DOHH2 (cell line): ENCODE measurements around the gene ADM5.

ENCODE experiments used
- H3F3A ChIP-seq: fragments of 200-600 bp; sonication (generic), shearing (Covaris generic); 2 replicates; pipeline ENCODE4 v1.6.0; 2016; ENCODE audit warnings: antibody characterized with exemption, mild to moderate bottlenecking; ENCODE audit not compliant: control insufficient read depth, insufficient read depth
- H3K27ac ChIP-seq: fragments of 200-600 bp; sonication (generic); 2 replicates; pipeline ENCODE4 v1.5.1; 2014; ENCODE audit warnings: low read depth, mild to moderate bottlenecking, low read length, moderate library complexity
- H3K27me3 ChIP-seq: fragments of 200-600 bp; sonication (generic); 2 replicates; pipeline ENCODE4 v1.6.1; 2014; ENCODE audit warnings: mild to moderate bottlenecking, low read length, mixed read lengths; ENCODE audit not compliant: control insufficient read depth
- H3K36me3 ChIP-seq: fragments of 200-600 bp; sonication (generic); 2 replicates; pipeline ENCODE4 v1.6.1; 2014; ENCODE audit warnings: mild to moderate bottlenecking, low read length, moderate library complexity, mixed read lengths; ENCODE audit not compliant: control insufficient read depth
- H3K4me1 ChIP-seq: fragments of 200-600 bp; sonication (generic); 2 replicates; pipeline ENCODE4 v1.6.1; 2014; ENCODE audit warnings: mild to moderate bottlenecking, low read length, mixed read lengths; ENCODE audit not compliant: control insufficient read depth
- H3K4me2 ChIP-seq: fragments of 200-600 bp; sonication (generic); 2 replicates; pipeline ENCODE4 v1.6.0; 2014; ENCODE audit warnings: mild to moderate bottlenecking, low read length, moderate library complexity
- H3K4me3 ChIP-seq: fragments of 200-600 bp; sonication (generic); 2 replicates; pipeline ENCODE4 v1.5.1; 2014; ENCODE audit warnings: mild to moderate bottlenecking, low read length, mixed read lengths
- H3K79me2 ChIP-seq: fragments of 200-600 bp; sonication (generic); 2 replicates; pipeline ENCODE4 v1.6.1; 2014; ENCODE audit warnings: mild to moderate bottlenecking, low read length, mixed read lengths; ENCODE audit not compliant: control insufficient read depth
- H3K9me2 ChIP-seq: fragments of 200-600 bp; sonication (generic); replicated peaks from 2 replicates; pipeline ENCODE4 v1.6.1; 2014; ENCODE audit warnings: mild to moderate bottlenecking, low read length, mixed read lengths; ENCODE audit not compliant: control insufficient read depth
- H3K9me3 ChIP-seq: fragments of 200-600 bp; sonication (generic); 2 replicates; pipeline ENCODE4 v1.6.1; 2014; ENCODE audit warnings: antibody characterized with exemption, low read length, mixed read lengths; ENCODE audit not compliant: control insufficient read depth, insufficient read depth
- H4K20me1 ChIP-seq: fragments of 200-600 bp; sonication (generic); 2 replicates; pipeline ENCODE4 v1.6.0; 2014; ENCODE audit warnings: low read depth, mild to moderate bottlenecking, antibody characterized with exemption, low read length, moderate library complexity; ENCODE audit not compliant: control insufficient read depth, insufficient read depth
- EZH2phosphoT487 ChIP-seq: fragments of 200-600 bp; sonication (generic); IDR thresholded peaks from 2 replicates; pipeline ENCODE4 v1.6.1; 2017; ENCODE audit warnings: borderline replicate concordance, mild to moderate bottlenecking, antibody characterized with exemption, low read length, moderate library complexity, mixed read lengths
- TF ChIP-seq, protein P1 (sequence below): fragments of 200-600 bp; sonication (generic); IDR thresholded peaks from one replicate; pipeline ENCODE4 v1.5.1; 2014; ENCODE audit warnings: antibody characterized with exemption, mild to moderate bottlenecking, low read depth, low read length; ENCODE audit not compliant: poor library complexity, severe bottlenecking

ADM5 gene

DNA sequence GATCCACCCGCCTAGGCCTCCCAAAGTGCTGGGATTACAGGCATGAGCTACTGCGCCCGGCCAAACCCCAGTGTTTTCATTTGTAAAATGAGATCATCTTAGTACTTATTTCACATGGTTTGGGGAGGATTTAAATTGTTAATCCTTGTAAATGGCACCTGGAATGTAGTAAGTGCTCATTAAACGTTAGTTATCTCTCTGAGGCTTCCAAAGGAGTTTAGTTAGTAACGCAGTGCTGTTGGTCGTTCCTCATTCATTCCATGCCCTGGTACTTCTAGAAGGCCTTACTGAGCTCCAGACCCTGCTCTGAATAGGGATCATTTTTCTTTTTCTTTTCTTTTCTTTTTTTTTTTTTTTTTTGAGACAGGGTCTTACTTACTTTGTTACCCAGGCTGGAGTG is 6.7 kb downstream of the ADM5 start:
- Histone ChIP-seq H4K20me1 (no peaks in the 10 kb centered on the region), H3K4me1 (peaks cover 4% of the 10 kb centered on the region), H3K27ac (no peak overlapping the region), H3K27me3 (no peaks in the 10 kb centered on the region), H3K79me2 (no peaks in the 10 kb centered on the region), H3K4me2 (no peak overlapping the region), H3F3A (no peaks in the 10 kb centered on the region), H3K36me3 (no peaks in the 10 kb centered on the region), H3K4me3 (no peak overlapping the region), H3K9me3 (no peaks in the 10 kb centered on the region), H3K9me2 (no peaks in the 10 kb centered on the region)
- TF ChIP-seq, protein P1, sequence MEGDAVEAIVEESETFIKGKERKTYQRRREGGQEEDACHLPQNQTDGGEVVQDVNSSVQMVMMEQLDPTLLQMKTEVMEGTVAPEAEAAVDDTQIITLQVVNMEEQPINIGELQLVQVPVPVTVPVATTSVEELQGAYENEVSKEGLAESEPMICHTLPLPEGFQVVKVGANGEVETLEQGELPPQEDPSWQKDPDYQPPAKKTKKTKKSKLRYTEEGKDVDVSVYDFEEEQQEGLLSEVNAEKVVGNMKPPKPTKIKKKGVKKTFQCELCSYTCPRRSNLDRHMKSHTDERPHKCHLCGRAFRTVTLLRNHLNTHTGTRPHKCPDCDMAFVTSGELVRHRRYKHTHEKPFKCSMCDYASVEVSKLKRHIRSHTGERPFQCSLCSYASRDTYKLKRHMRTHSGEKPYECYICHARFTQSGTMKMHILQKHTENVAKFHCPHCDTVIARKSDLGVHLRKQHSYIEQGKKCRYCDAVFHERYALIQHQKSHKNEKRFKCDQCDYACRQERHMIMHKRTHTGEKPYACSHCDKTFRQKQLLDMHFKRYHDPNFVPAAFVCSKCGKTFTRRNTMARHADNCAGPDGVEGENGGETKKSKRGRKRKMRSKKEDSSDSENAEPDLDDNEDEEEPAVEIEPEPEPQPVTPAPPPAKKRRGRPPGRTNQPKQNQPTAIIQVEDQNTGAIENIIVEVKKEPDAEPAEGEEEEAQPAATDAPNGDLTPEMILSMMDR: no peak
- TF ChIP-seq EZH2phosphoT487: no peak

DNA sequence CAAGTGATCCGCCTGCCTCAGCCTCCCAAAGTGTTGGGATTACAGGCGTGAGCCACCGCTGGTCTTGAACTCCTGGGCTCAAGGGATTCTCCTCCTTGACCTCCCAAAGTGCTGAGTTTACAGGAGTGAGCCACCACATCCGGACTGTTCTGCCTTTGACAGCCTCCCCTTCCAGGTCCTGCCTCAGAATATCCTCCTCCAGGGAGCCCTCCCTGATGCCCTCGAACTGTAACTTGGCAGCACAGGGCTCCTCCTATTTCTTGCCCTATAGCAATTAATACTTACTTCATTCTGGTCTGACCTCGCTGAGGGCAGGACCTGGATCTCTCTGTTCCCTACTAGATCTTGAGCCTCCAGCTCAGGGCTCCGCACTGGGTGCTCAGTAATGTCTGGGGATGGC is 7.5 kb downstream of the ADM5 start:
- Histone ChIP-seq H3K4me3 (no peak overlapping the region), H3K4me2 (no peak overlapping the region), H4K20me1 (no peaks in the 10 kb centered on the region), H3K36me3 (no peaks in the 10 kb centered on the region), H3K9me3 (no peaks in the 10 kb centered on the region), H3K79me2 (no peaks in the 10 kb centered on the region), H3K27me3 (no peaks in the 10 kb centered on the region), H3F3A (no peaks in the 10 kb centered on the region), H3K9me2 (no peaks in the 10 kb centered on the region), H3K4me1 (no peaks in the 10 kb centered on the region), H3K27ac (no peak overlapping the region)
- no peak for TF ChIP-seq EZH2phosphoT487
- TF ChIP-seq, protein P1: no peak

- Histone ChIP-seq H3K9me3 (no peaks in the 10 kb centered on the region), H3K4me2 (no peak overlapping the region), H3K4me3 (no peak overlapping the region), H3K27me3 (no peaks in the 10 kb centered on the region), H3K4me1 (no peaks in the 10 kb centered on the region), H3K9me2 (no peaks in the 10 kb centered on the region), H4K20me1 (no peaks in the 10 kb centered on the region), H3K36me3 (no peaks in the 10 kb centered on the region), H3K27ac (no peak overlapping the region), H3K79me2 (no peaks in the 10 kb centered on the region), H3F3A (no peaks in the 10 kb centered on the region)
- no peak for TF ChIP-seq EZH2phosphoT487
- TF ChIP-seq, protein P1: no peak
These were observed 10.0 kb downstream of the ADM5 start for GRCh38 chr19:49699364-49699763.

DNA sequence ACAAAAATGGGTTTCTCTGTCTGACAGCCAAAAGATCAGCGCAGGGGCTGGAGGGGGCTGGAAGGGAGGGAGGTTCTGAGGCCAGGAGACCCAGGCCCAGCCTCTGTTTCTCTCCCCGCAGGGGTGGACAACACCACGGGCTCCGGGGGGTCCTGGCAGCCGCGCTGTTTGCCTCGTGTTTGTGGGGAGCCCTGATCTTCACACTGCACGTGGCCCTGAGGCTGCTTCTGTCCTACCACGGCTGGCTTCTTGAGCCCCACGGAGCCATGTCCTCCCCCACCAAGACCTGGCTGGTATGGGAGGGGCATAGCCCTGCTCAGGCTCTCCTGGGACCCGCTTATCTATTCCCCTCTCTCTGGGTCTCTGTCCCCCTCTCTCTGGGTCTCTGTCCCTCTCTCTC is 11.2 kb downstream of the ADM5 start:
- no peaks in the 10 kb centered on the region for H3K9me3 ChIP-seq
- H3K79me2 ChIP-seq: no peaks in the 10 kb centered on the region
- H3K4me3 ChIP-seq: no peak overlapping the region
- no peak for TF ChIP-seq EZH2phosphoT487
- TF ChIP-seq, protein P1: no peak
- no peaks in the 10 kb centered on the region for H3F3A ChIP-seq
- no peak overlapping the region for H3K27ac ChIP-seq
- H3K4me1 ChIP-seq: no peaks in the 10 kb centered on the region
- H3K27me3 ChIP-seq: no peaks in the 10 kb centered on the region
- no peaks in the 10 kb centered on the region for H3K9me2 ChIP-seq
- no peak overlapping the region for H3K4me2 ChIP-seq
- H4K20me1 ChIP-seq: no peaks in the 10 kb centered on the region
- H3K36me3 ChIP-seq: no peaks in the 10 kb centered on the region
